Body of pancreas (tissue), 4 donors: ENCODE data around the gene ENTPD6.

Experiments
- CTCF ChIP-seq, 7 experiments: fragments of 450-650 bp in 4 of 7; fragments of 200-600 bp in 3 of 7; sonication (generic) in 3 of 7; IDR thresholded peaks; one replicate each; pipeline ENCODE4 v1.5.1; 2016 to 2019; ENCODE audit warnings: antibody characterized with exemption in 7 of 7
- POLR2A ChIP-seq, 3 donors: fragments of 450-650 bp; IDR thresholded peaks; one replicate each; pipeline ENCODE4 v1.6.1; 2016; ENCODE audit warnings: antibody characterized with exemption in 3 of 3, mild to moderate bottlenecking in 2 of 3

DNA sequence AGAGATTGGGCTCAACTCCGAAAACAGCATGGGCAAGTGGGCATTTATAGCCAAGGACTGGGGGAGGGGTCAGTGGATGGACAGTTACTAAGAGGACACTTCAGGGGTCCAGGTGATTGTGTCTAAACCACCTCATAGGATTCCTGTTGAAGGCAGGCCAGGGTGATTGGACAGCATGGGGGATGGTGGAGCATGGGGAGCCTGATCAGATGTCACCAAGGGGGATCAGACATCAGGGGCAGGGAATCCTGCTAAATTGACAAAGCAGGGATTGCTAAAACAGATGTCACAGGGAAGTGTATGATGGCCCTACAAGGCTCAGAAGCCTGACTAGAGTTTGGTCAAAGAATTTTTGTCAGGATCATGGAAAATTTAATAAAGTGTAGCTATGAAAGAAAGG lies 49.9 kb downstream of the ENTPD6 start:
- TF ChIP-seq POLR2A (IDR thresholded peaks at IDR 0.05) (no peak), CTCF (IDR thresholded peaks at IDR 0.05) (no peak)
